Measurements from ENCODE around the gene MBP.

MBP gene

DNA sequence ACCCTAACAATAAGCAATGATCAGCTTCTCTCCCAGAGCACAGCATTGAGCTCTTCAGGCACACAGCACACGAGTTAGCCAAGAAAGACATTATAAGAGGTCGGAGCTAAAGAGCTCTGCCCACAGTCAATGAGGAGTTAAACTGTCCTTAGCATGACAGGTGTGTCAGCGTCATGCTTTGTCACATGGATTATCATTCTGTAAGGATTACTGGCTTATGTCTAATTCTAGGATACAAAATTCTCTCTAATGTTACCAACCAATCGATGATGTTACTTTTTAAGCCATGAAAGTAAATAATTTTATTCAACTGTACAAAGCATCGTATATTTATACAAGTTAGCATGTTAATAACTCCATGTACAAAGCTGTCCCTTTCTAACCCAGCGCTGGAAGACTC is 201.4 kb downstream of the MBP start:
- no peak for DNase-seq

All from DMS79 treated with DMSO at 0.1 percent for 48 hours (cell line).